ENCODE results near the gene CAMK2B.

Gene CAMK2B

DNA sequence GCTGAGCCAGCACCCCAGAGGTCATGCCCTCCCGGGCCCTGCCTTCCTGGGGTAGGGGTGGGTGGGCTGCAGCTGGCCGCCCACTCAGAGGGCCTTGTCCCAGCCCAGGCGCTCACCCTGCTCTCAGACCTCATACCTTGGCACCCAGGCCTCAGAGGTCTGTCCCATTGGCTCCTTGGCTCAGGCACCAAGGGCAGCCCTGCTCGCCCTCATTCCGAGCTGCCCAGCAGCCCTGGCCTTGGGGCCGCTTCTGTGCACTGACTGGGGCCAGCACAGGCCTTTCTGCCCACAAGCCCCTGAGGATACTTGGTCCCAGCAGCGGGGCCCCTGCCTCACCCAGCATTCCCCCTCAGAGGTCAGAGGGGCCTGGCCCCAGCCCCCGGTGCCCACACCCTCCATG is 90.3 kb downstream of the CAMK2B start:
- no peaks in the 10 kb centered on the region for H3K27me3 ChIP-seq (ENCODE audit: control insufficient read depth, insufficient read depth, low read length, poor library complexity, severe bottlenecking)
- no peaks in the 10 kb centered on the region for H3K9me3 ChIP-seq (ENCODE audit: control insufficient read depth, low read length)
- 92 to 95% methylated on average over 7 to 8 of the region's 8 CpGs for WGBS, 2 experiments

DNA sequence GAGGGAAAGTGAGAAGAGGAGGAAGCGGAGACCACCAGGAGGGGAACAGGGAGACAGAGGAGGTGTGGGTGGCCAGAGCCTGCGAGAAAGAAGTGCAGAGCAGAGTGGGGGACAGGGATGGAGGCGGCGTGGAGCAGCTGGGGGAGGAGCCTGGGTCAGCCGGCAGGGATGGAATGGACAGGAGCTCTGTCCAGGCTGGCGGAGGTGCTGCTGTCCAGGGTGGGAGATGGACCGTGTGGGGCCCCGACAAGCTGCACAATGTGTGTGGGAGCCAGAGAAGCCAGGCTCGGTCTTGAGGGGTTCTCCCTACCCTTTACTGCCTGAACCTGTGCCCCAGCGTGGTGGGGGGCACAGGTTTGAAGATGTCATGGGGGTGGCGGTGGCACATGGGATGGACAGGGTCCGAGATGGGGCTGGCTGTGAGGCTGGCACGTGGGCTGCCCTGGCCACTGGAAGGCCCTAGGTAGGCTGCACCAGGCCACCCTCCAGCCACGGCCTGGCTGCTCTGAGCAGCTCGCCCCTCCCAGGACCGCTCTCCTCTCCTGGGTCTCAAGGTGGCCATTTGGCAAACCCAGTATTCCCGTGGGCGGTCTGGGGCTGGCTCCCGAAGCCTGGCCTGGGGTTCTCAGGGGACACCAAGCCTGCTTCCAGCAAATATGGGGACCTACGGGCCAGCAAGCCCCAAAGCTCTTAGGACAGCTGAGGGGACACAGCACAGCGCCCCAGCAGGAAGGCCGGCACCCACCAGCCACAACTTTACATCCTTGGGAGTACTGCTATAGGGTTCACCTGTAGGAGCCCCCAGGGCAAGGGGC is 92.3 kb downstream of the CAMK2B start:
- Histone ChIP-seq H3K36me3 (ENCODE audit: control insufficient read depth, insufficient read depth, low read length) (no peaks in the 10 kb centered on the region), H3K9me3 (ENCODE audit: control insufficient read depth, low read length) (no peaks in the 10 kb centered on the region), H3K4me3 (ENCODE audit: insufficient read depth, low read depth, low read length) (no peak overlapping the region), H3K27me3 (ENCODE audit: control insufficient read depth, insufficient read depth, low read length, poor library complexity, severe bottlenecking) (no peaks in the 10 kb centered on the region), H3K27ac (ENCODE audit: insufficient read depth, low read depth, low read length, poor library complexity, severe bottlenecking) (no peak overlapping the region), H3K4me1 (ENCODE audit: control insufficient read depth, insufficient read depth, low read length) (peaks cover 10% of the 10 kb centered on the region)
- 90 to 91% methylated on average over 22 of the region's 22 CpGs for WGBS, 2 experiments

More for the DNA sequence above, 90.3 kb downstream of the CAMK2B start:
- no peaks in the 10 kb centered on the region for H3K36me3 ChIP-seq (ENCODE audit: control insufficient read depth, insufficient read depth, low read length)
- H3K27ac ChIP-seq (ENCODE audit: insufficient read depth, low read depth, low read length, poor library complexity, severe bottlenecking), result no peak overlapping the region
- H3K4me3 ChIP-seq (ENCODE audit: insufficient read depth, low read depth, low read length), result no peak overlapping the region
- H3K4me1 ChIP-seq (ENCODE audit: control insufficient read depth, insufficient read depth, low read length), result peaks cover 10% of the 10 kb centered on the region

DNA sequence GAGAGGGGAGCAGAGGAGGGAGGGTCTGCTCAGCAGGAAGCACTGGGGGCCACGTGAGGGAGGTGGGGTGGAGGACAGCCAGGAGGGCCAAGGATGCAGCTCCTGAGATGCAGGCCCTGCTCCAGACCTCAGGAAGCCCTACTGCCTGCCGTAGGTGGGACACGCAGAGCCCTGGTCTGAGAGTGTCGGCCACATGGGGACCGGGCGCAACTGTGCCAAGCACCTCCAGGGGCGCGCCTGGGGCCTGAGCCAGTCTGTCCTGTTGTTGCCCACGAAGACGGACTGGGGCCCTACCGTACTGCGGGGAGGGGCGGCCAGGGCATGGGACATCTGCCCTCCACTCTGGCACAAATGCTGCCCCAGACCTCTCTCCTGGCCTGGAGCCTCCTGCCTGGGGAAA is 93.0 kb downstream of the CAMK2B start:
- Histone ChIP-seq H3K4me1 (ENCODE audit: control insufficient read depth, insufficient read depth, low read length) (peaks cover 10% of the 10 kb centered on the region), H3K9me3 (ENCODE audit: control insufficient read depth, low read length) (no peaks in the 10 kb centered on the region), H3K4me3 (ENCODE audit: insufficient read depth, low read depth, low read length) (no peak overlapping the region), H3K27ac (ENCODE audit: insufficient read depth, low read depth, low read length, poor library complexity, severe bottlenecking) (no peak overlapping the region), H3K36me3 (ENCODE audit: control insufficient read depth, insufficient read depth, low read length) (no peaks in the 10 kb centered on the region), H3K27me3 (ENCODE audit: control insufficient read depth, insufficient read depth, low read length, poor library complexity, severe bottlenecking) (no peaks in the 10 kb centered on the region)
- WGBS, 2 experiments, result 93 to 94% methylated on average over 13 of the region's 13 CpGs

DNA sequence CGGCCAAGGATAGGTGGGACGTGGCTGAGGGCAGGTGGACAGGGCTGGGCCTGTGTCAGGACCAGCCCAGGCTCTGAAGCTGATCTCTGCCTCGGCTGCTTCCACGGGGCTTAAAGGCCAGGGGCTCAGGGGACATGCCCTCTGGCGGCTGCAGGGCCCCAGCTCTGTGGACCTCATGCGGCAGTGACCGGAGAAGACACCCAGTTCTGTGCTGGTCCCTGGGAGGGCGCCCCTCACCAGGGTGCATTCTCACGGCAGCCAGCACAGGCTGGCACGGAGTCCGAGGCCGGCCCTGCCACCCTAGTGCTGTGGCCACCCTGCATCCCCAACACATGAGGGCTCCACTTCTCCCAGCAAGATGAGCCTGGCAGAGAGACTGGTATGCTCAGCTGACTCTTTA is 94.3 kb downstream of the CAMK2B start:
- Histone ChIP-seq H3K9me3 (ENCODE audit: control insufficient read depth, low read length) (no peaks in the 10 kb centered on the region), H3K36me3 (ENCODE audit: control insufficient read depth, insufficient read depth, low read length) (no peaks in the 10 kb centered on the region), H3K27me3 (ENCODE audit: control insufficient read depth, insufficient read depth, low read length, poor library complexity, severe bottlenecking) (no peaks in the 10 kb centered on the region), H3K4me3 (ENCODE audit: insufficient read depth, low read depth, low read length) (no peak overlapping the region), H3K4me1 (ENCODE audit: control insufficient read depth, insufficient read depth, low read length) (peaks cover 6% of the 10 kb centered on the region), H3K27ac (ENCODE audit: insufficient read depth, low read depth, low read length, poor library complexity, severe bottlenecking) (no peak overlapping the region)
- 93% methylated on average over 12 of the region's 12 CpGs for WGBS, 2 experiments

DNA sequence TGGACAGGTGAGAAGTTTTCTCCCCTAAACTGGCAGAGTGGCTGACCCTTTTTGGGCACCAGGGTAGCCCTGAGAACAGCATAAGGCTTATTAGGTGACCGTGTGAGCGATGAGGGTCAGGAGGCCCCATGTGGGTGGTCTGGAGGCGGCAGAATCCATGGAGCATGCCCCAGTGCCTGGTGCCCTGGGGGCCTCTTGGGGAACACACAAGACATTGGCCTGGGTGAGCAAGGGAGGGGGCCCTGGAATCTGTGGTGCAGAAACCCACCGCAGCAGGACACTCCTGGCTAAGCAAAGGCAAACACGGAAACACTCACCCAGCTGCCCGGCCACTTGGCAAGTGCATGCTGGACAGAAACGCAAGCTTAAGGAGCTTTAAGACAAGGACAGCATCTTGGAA is 95.1 kb downstream of the CAMK2B start:
- no peak overlapping the region for H3K27ac ChIP-seq (ENCODE audit: insufficient read depth, low read depth, low read length, poor library complexity, severe bottlenecking)
- no peaks in the 10 kb centered on the region for H3K9me3 ChIP-seq (ENCODE audit: control insufficient read depth, low read length)
- H3K4me1 ChIP-seq (ENCODE audit: control insufficient read depth, insufficient read depth, low read length), result peaks cover 3% of the 10 kb centered on the region
- no peaks in the 10 kb centered on the region for H3K27me3 ChIP-seq (ENCODE audit: control insufficient read depth, insufficient read depth, low read length, poor library complexity, severe bottlenecking)
- 91 to 93% methylated on average over 7 of the region's 7 CpGs for WGBS, 2 experiments
- no peak overlapping the region for H3K4me3 ChIP-seq (ENCODE audit: insufficient read depth, low read depth, low read length)
- no peaks in the 10 kb centered on the region for H3K36me3 ChIP-seq (ENCODE audit: control insufficient read depth, insufficient read depth, low read length)

DNA sequence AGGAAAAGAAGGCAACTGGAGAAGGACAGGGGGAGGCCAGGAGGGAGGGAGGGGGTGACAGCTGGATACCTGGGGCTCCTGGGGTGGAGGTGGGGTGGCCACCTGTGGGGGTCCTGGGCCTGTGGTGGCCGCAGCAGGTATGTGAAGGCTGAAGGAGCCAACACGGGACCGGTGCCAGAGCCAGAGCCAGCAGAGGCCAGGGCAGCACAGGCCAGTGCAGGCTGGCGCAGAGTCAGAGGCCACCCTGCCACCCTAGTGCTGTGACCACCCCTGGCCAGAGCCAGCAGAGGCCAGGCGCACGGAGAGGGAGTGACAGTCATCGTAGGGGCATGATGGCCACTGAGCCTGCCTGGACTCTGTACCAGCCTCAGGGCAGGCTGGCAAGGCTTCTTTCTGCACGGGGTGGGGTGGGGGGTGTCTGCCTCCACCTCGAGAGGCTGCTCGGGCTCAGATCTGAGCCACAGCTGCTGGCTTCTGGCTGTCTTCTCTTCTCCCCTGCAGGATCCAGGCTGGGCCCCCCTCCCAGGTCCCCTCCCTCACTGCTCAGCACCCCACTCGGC is 95.8 kb downstream of the CAMK2B start:
- no peak overlapping the region for H3K4me3 ChIP-seq (ENCODE audit: insufficient read depth, low read depth, low read length)
- no peak overlapping the region for H3K27ac ChIP-seq (ENCODE audit: insufficient read depth, low read depth, low read length, poor library complexity, severe bottlenecking)
- H3K27me3 ChIP-seq (ENCODE audit: control insufficient read depth, insufficient read depth, low read length, poor library complexity, severe bottlenecking), result no peaks in the 10 kb centered on the region
- no peaks in the 10 kb centered on the region for H3K9me3 ChIP-seq (ENCODE audit: control insufficient read depth, low read length)
- no peaks in the 10 kb centered on the region for H3K36me3 ChIP-seq (ENCODE audit: control insufficient read depth, insufficient read depth, low read length)
- H3K4me1 ChIP-seq (ENCODE audit: control insufficient read depth, insufficient read depth, low read length), result peaks cover 7% of the 10 kb centered on the region
- 91 to 96% methylated on average over 11 of the region's 11 CpGs for WGBS, 2 experiments

DNA sequence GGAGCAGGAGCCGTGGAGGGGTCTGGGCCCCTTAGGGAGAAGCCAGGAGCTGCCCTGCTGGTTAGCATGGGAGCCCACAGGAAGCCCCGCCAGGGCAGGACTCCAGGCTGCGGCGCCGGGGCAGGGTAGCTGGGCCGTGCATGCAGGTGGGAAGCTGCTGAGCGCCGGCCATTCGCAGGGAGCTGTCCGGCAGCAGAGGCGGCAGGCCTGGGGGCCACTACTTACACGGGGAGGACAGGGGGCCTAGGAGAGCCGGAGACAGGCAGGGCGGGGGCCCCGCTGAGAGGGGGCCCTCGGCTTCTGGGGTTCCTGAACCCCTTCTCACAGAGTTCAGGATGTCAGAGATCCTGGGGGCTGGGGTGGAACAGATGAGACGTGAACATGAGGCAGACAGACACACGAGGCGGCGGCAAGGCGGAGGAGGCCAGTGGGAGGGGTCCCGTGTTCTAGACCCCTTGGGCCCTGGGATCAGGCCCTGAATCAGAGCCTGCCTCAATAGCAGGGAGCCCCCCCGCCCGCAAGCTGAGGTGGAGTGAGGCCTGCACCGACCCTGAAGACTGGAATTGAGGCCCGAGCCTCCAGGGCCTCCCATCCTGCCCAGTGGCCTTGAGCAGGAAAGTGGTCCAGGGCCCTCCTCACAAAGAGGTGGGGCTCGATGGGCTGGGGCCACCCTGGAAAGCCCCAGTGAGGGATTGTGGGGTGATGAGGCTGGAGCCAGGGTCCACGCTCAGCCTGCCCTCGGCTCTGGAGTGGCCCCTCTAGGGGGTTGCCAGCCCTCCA is 96.6 kb downstream of the CAMK2B start:
- H3K36me3 ChIP-seq (ENCODE audit: control insufficient read depth, insufficient read depth, low read length), result no peaks in the 10 kb centered on the region
- 89 to 92% methylated on average over 29 of the region's 29 CpGs for WGBS, 2 experiments
- H3K4me1 ChIP-seq (ENCODE audit: control insufficient read depth, insufficient read depth, low read length), result peaks cover 16% of the 10 kb centered on the region
- H3K27ac ChIP-seq (ENCODE audit: insufficient read depth, low read depth, low read length, poor library complexity, severe bottlenecking), result no peak overlapping the region
- no peaks in the 10 kb centered on the region for H3K9me3 ChIP-seq (ENCODE audit: control insufficient read depth, low read length)
- H3K4me3 ChIP-seq (ENCODE audit: insufficient read depth, low read depth, low read length), result no peak overlapping the region
- no peaks in the 10 kb centered on the region for H3K27me3 ChIP-seq (ENCODE audit: control insufficient read depth, insufficient read depth, low read length, poor library complexity, severe bottlenecking)

DNA sequence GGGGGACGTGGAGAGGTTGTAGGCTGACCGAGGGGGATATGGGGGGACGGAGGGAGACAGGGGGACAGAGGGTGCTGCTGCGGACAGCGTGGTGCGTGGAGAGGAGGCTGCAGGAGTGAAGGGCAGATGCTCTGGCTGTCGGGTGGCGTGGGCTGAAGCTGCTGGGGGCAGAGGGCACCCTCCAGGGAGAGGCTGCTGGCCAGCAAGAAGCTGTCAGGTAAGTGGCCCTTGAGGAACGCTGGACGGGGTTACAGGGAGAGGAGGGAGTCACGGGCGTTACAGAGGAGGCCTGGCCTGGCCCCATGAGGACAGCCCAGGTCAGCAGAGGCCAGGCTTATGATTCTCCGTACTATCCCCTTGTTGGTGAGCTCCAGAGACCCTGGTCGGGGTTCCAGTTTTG is 97.5 kb downstream of the CAMK2B start:
- Histone ChIP-seq H3K9me3 (ENCODE audit: control insufficient read depth, low read length) (no peaks in the 10 kb centered on the region), H3K4me1 (ENCODE audit: control insufficient read depth, insufficient read depth, low read length) (peaks cover 24% of the 10 kb centered on the region), H3K36me3 (ENCODE audit: control insufficient read depth, insufficient read depth, low read length) (no peaks in the 10 kb centered on the region), H3K27ac (ENCODE audit: insufficient read depth, low read depth, low read length, poor library complexity, severe bottlenecking) (no peak overlapping the region), H3K4me3 (ENCODE audit: insufficient read depth, low read depth, low read length) (no peak overlapping the region), H3K27me3 (ENCODE audit: control insufficient read depth, insufficient read depth, low read length, poor library complexity, severe bottlenecking) (no peaks in the 10 kb centered on the region)
- WGBS, 2 experiments, result 88 to 89% methylated on average over 14 of the region's 14 CpGs

DNA sequence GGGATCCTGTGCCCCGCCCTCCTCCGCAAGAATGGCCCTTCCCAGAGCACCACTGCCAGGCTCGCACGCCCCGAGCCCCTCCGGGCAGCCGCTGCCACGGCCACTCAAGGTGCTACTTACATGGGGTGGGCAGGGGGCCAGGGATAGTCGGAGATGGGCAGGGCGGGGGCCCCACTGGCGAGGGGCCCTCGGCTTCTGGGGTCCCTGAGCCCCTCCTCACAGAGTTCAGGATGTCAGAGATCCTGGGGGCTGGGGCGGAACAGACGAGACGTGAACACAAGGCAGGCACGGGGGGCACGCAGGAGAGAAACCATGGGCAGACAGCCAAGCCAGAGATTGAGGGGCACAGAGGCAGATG is 99.0 kb downstream of the CAMK2B start:
- Histone ChIP-seq H3K36me3 (ENCODE audit: control insufficient read depth, insufficient read depth, low read length) (no peaks in the 10 kb centered on the region), H3K4me1 (ENCODE audit: control insufficient read depth, insufficient read depth, low read length) (peaks cover 26% of the 10 kb centered on the region), H3K9me3 (ENCODE audit: control insufficient read depth, low read length) (no peaks in the 10 kb centered on the region), H3K27ac (ENCODE audit: insufficient read depth, low read depth, low read length, poor library complexity, severe bottlenecking) (no peak overlapping the region), H3K4me3 (ENCODE audit: insufficient read depth, low read depth, low read length) (no peak overlapping the region), H3K27me3 (ENCODE audit: control insufficient read depth, insufficient read depth, low read length, poor library complexity, severe bottlenecking) (no peaks in the 10 kb centered on the region)
- 89 to 92% methylated on average over 17 of the region's 17 CpGs for WGBS, 2 experiments
